Adrenal gland (tissue), 5 donors: ENCODE results near the gene PCDH9.

Source experiments
- CTCF ChIP-seq, 6 experiments: fragments of 450-650 bp in 4 of 6; fragments of 200-600 bp in 2 of 6; sonication (generic) in 1 of 6; IDR thresholded peaks; 1 replicate in 5 of 6; 2 replicates in 1 of 6; pipeline versions ENCODE4 v1.5.1 to v1.8.0; 2016 to 2021; ENCODE audit warnings: antibody characterized with exemption in 6 of 6, mild to moderate bottlenecking in 2 of 6, moderate library complexity in 1 of 6
- POLR2A ChIP-seq, 2 donors: fragments of 450-650 bp; IDR thresholded peaks; one replicate each; pipeline ENCODE4 v1.6.1; 2017; ENCODE audit warnings: antibody characterized with exemption in 2 of 2, mild to moderate bottlenecking in 2 of 2, moderate library complexity in 1 of 2
- donor health status: DM: no; HTN: no; CAD: no.

GRCh38 chr13:66623129-66623820 lies 606.9 kb downstream of the PCDH9 start:
- TF ChIP-seq CTCF (IDR thresholded peaks at IDR 0.05): no peak
- no peak for TF ChIP-seq POLR2A (IDR thresholded peaks at IDR 0.05)
